Measurements from ENCODE around the gene MAP3K21.

DNA sequence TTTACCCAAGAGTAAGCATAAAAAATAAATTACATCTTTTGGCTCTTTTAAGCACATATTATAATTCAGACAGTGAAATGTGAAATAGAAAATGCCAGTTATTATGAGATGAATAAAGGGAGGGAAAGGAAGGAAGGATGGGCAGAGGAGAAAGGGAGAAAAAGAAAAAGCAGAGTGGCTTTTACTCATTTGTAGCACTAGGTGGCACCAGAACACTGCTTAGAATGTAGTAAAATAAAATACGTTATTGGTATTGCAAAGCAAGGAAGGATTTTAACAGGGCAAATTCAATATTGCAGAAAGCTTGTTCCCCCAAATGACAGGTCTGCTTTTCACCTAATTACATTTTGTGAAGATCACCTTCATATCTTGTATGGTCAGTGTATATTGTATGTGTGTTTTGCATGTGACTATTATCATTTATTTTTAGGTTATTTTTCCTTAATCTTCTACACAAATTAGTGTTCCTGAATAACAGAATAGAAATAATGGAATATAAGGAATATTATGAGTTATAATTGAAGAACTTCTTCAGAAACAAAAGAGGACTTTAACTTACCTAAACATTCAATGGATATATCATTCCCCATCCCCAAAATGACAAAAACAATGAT is 22.9 kb upstream of the MAP3K21 start:
- TF ChIP-seq, protein P1, sequence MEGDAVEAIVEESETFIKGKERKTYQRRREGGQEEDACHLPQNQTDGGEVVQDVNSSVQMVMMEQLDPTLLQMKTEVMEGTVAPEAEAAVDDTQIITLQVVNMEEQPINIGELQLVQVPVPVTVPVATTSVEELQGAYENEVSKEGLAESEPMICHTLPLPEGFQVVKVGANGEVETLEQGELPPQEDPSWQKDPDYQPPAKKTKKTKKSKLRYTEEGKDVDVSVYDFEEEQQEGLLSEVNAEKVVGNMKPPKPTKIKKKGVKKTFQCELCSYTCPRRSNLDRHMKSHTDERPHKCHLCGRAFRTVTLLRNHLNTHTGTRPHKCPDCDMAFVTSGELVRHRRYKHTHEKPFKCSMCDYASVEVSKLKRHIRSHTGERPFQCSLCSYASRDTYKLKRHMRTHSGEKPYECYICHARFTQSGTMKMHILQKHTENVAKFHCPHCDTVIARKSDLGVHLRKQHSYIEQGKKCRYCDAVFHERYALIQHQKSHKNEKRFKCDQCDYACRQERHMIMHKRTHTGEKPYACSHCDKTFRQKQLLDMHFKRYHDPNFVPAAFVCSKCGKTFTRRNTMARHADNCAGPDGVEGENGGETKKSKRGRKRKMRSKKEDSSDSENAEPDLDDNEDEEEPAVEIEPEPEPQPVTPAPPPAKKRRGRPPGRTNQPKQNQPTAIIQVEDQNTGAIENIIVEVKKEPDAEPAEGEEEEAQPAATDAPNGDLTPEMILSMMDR (IDR thresholded peaks at IDR 0.05) = peak; percentile 78 to 85 (median 79)
- no peak for TF ChIP-seq POLR2A (IDR thresholded peaks at IDR 0.05)

All from right lobe of liver (tissue), 4 donors.